Dedifferentiated amniotic fluid mesenchymal stem cell (primary cell): ENCODE measurements around the gene SLC39A9.

Experiments used
- DNase-seq: peaks from one replicate; pipeline ENCODE4 v3.0.0-alpha.2; 2016; ENCODE audit errors: extremely low spot score

Gene SLC39A9, protein sequence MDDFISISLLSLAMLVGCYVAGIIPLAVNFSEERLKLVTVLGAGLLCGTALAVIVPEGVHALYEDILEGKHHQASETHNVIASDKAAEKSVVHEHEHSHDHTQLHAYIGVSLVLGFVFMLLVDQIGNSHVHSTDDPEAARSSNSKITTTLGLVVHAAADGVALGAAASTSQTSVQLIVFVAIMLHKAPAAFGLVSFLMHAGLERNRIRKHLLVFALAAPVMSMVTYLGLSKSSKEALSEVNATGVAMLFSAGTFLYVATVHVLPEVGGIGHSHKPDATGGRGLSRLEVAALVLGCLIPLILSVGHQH

DNA sequence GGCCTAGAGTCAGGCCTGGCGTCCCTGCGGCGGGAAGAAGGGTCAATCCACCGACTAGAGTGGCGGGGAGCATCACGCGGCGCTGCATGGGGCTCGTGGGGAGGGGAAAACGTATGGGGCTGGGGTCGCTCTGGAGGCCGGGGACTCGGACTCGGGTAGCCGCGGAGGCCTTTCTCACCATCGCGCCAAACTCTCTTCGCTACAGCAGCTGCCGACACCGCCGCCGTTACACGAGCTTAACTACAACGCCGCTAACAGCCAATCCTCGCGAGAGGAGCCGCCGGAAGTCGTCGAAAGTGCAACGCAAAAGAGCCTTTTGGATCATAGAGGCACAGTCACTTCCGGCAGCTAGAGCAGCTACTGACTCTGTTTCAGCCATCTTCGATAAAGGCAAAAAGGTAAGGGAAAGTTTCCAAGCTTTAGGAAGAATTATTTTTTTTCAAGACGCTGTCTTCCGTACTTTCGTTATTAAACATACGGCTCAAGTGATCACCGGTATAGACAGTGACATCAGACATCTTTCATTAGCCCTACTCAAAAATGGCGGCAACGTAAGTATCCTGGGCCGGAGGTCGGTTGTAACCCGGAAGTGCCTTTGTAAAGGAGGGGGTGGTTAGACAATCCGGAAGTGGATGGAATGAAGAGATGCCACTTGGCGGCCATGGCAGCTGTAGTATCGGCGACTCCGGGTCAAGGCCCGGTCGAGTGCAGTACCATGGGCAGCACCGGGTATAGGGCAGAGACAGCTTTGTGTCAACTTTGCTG, at the start of gene SLC39A9, which contains the start of gene ERH:
Gene SLC39A9 (plus strand): TSS at position 640 of the 765 bp plus-strand sequence. CDS start 678 bp downstream, outside the sequence.
Gene ERH (minus strand): TSS at position 247 of the 765 bp plus-strand sequence. CDS start 66 bp downstream, at position 181.
- peak; percentile 99 for DNase-seq

DNA sequence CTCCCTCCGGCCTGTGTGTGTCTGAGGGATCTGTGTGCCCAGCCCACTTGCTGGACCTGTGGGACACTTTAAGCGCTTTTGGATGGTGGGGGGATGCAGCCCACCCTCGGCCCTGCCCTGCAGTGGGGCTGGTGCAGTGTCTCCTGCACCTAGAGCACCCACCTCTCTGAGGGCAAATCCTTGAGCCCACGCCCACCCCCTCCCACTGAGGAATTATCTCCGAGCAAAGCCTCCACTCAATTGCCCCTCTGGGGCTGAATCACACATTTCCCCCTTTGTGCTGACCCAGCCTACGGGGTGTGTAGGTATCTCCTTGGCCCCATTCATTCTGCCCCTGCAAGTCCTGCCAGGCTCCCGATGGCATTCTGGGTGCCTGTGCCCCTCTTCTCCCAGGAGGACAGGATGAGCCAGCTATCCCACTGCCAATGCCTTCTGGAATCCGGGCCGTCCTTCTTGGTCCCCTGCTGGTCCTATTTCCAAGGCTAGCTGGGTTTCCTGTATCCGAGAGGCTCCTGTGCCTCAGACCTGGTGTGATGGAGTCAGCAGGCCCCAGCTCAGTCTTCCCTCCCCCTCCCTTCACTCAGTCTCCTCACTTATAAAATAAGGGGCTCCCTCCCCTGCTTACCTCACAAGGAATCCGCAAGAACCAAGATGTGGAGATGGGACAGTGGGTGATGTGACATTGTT, 49.3 kb upstream of the SLC39A9 start:
- no peak for DNase-seq

DNA sequence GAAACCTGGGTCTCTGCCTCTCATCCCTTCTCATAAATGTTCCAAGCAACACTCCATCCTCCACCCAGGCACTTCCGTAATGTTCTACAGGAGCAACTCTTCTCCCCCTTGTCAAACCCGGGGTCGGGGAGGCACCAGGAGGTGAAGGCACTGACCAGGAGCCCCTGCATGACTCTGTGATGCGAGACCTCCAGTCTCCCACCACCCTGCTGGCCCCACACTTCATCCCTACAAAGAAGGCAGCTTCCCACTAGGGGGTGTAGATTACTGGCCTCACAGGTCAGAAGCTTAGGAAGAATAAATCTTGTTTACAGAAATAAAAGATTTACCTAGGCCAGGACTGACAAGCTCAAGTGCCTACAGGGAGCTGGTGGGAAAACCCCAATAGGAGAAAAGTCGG, 47.6 kb upstream of the SLC39A9 start:
- DNase-seq = no peak

DNA sequence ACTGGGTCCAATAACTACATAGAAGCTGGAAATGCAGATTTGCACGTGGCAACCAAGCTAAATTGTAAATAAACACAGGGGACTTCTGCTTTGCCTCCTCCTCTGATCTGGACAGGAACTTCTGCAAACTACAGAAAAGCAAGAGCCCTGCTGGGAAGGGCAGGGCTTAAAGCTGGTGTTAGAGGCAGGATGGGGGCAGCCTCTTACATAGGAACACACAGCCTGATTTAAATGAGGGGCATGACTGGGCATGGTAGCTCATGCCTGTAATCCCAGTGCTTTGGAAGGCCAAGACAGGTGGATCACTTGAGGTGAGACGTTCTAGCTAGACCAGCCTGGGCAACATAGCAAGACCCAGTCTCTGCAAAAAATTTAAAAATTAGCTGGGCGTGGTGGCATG, 47.1 kb upstream of the SLC39A9 start:
- DNase-seq = no peak

DNA sequence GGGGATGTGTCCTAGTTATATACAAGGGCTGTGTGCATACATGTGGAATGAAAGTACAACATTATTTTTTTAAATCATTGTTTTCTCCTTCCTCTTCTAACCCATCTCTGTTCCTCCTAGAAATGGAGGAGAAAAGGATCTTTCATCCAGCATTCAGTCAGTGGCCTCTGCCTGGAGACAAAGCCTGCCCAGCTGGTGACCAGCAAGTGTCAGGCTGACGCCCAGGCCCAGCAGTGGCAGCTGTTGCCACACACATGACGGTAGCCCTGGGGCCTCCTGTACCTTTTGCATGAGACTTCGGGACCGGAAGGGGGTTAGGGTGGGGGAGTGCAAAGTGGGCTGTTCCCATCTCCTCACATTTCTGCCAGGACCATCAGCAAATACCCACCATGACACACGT, 46.6 kb upstream of the SLC39A9 start:
- DNase-seq = no peak

DNA sequence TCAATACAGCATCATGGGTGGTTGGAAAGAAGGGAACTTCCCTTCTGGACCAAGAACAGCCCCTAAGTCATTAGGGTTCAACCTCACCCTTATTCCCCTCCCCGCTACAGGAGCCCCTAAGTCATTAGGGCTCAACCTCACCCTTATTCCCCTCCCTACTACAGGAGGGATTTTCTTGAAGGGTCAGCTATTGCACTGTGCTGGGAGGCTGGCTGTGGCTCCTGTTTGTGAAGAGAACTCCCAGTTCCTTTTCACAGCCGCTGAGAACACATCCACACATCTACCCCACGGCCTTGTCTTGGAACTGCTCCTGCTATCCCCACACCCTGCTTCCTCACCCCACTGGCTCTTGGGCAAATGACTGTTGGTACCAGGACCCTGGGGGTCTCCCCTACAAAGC, 45.3 kb upstream of the SLC39A9 start:
- DNase-seq = no peak

DNA sequence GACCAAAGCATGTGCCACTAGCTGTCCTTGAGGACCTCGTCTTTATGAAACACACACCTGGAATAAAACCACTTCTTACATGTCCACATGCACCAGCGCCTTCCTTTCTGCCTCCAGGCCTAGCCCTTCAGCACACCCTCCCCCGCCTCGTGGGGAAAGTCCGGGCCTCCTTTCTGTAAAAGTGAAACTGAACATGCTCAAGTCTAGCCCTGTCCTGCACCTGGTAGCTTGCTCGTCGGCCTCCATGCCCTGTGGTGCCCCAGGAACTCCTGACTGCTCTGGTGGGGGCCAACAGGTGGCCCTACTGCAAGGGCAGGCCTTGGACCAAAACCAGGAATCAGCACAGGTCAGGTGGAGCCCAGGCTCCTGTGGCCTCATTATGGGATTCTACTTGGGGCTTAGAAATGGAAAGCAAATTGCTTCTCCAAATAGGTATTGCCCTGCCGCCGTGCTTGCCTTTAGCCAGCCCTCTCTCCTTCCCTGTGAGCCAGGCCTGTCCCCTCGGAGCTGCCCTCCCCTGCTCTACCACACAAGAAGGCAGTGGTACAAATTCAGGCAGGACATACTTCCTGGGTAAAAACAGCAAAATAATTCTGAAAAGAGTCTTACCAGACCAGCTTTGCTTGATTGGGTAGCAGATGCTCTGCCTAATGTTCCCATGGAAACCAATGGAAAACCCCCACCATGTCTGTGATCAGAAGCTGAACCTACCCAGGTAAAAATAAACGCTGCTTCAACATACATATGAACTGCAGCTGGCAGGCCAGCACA, 43.9 kb upstream of the SLC39A9 start:
- DNase-seq = no peak

DNA sequence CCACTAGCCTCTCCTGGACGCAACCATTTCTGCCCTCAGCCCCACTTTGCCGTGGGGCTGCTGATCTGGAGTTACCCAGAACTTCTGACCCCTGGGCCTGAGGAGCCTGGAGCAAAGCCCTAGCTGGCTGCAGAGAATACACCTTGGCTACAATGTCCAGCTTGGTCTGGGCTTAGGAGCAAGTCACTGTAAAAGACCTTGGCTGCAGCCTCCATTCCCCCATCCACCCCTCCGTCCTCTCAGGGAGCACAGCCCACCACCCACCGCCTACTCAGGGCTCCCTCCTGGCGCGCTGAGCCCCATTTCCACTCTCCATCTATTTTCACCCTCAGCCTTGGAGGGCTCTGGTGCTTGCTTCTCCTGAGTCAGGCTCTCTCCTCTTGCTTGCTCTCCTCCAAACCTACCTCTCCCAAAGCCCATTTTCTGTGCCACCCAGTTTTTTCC, 43.3 kb upstream of the SLC39A9 start:
- no peak for DNase-seq

DNA sequence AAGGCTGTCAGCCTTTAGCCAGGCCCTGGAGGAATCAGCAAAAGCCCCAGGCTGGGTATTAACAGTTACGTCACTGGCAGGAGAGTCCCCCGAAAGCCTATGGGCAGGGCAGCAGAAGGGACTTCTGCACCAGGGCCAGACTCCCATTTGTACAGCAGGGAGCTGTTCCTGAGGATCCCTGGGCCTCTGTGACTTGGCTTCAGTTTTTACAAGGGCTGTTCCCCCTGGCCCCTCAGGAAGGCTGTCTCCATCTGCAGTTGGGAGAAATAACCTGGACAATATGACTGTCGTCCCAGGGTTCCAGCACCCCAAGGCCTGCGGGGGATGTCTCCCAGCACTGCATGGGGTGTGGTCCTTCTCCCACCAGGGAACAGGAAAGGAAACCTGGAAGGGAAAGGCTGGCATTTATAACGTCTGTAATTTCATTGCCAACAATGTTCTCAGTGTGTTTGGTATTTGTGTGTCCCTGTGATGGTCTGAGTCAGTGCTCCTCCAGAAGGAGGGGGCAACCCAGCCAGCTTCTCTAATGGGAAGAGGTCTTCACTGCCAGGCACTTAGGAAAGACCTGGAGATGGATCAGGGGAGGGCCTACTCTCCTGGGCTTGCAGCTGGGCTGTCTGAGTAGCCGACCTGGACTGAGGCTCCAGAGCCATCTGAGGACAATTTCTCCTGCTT, 42.7 kb upstream of the SLC39A9 start:
- peak; percentile 66 for DNase-seq

DNA sequence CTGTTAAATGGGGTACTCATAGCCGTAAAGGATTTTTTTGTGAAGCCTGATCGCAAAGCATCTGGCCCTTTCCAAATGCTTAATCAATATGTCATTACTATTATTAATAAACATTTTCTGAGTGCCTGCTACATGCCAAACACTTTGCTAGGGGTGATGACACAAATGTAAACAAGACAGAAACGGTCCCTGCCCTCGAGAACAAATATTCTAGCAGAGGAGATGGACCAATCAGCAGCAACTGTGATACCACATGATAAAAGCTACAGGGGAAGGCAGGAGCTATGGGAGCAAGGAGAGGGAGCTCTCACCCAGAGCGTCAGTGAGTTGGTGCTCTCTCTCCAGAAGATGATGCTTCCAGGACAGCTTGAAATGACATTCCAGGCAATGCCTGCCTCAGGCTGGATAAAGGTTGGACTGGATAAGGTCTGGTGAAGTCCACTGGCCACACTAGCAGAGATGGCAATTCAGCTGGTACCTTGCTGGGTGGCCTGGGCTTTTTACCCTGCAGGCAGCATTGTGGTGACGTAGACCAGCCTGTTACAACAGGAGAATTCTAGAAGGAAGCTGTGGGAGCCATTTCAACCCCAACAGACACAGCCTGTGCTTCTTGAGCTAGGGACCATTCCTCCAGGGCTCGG, 41.5 kb upstream of the SLC39A9 start:
- DNase-seq = no peak

DNA sequence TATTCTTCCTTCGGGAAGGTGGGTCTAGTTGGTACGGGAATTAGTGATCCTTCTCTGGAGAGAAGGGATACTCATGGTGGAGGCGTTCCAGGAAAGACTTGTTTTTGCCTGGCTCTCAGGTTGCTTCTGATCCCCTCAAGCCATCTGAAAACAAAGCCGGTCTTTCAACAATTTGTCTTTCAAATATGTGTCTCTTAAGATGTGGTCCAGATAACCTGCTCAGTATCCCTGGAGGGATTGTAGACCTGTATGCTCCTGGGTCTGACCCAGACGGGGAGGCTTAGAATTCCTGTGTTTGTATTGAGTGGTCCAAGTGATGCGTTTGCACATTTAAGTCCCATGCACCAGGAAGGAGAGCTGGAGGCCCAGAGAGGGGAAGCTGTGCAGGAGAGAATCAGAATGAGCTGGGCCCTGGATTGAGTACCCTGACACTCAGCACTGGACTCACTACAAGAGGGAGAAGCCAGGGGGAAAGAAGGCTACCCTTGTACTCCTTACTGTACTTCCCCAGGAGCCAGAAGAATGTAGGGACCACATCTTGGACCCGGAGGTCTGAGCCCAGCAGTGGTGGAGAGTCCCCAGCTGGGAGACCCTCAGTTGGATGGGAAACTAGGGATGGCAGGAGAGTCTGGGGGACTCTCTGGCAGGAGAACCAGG, 40.8 kb upstream of the SLC39A9 start:
- no peak for DNase-seq

DNA sequence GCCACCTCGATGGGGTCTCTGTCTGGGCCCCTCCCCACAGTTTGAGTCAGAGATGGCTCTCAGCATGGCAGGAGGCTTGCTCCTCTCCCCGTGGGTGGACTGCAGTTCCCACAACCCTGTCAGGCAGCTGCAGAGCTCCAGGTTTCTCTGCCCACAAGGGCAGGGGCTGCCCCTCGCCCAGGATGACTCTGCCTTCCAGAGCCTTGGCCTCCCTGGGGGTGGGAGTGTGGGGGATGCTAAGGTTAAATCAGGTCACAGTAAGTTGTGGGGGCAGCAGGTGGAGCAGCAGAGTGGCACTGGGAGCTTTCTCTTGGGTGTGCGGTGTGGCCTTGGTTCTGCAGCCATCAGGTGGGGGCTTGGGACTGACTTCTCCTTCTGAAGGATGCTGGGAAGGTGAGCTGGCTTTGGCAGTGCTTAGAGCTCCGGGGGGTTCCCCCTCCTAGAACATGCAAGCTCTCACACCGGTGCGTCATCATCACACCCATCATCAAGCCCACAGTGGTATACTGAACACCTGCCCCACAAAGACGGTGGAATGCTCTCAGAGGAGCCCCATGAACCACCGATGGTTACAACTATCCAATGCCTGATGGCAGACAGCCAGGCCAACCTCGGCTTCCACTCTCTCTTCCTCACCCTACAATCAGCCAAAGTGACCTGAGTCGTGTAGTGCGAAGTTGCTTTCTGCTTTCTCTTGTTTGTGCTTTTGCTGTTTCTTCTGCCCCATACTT, 40.1 kb upstream of the SLC39A9 start:
- no peak for DNase-seq

DNA sequence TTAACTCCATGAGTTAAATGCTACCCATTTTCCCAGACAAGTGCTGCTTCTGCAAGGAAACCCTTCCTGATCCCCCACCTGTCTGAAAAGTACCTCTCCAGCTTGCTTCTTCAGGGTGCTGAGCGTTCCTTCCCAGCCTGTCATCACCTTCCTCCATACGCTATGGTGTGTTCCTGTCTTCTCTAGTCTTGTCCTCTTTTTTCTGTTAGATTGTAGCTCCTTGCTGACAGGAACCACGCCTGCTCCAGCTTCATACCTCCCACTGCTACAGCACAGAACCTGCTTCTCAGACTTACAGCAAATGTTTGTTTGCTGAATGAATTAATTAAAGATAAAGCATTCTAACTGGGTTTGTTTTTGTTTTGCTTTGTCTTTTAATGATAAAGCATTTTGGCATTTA, 39.5 kb upstream of the SLC39A9 start:
- no peak for DNase-seq

DNA sequence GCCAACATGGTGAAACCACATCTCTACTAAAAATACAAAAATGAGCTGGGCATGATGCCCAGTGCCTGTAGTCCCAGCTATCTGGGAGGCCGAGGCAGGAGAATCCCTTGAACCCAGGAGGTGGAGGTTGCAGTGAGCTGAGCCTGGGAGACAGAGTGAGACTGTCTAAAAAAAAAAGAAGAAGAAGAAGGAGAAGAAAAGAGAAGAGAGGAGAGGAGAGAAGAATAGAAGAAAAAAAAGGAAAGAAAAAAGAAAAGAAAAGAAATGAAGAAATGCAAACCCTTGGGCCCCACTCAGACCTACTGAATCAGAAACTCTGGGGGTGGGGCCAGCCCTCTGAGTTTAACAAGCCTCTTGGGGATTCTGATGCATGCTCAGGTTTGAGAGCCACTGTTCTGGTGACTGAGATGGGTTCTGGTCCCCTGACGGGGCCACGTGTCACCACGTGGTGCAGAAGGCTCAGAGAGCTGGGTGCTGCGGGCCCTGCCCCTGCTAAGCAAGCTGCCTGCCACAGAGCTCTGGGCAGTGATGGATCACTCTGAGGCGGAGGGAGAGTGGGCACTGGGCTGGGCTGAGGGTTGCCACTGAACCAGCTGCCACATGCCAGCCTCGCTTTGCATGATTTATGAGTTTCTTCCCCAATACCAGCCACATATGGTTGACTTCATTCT, 37.9 kb upstream of the SLC39A9 start:
- DNase-seq = no peak

DNA sequence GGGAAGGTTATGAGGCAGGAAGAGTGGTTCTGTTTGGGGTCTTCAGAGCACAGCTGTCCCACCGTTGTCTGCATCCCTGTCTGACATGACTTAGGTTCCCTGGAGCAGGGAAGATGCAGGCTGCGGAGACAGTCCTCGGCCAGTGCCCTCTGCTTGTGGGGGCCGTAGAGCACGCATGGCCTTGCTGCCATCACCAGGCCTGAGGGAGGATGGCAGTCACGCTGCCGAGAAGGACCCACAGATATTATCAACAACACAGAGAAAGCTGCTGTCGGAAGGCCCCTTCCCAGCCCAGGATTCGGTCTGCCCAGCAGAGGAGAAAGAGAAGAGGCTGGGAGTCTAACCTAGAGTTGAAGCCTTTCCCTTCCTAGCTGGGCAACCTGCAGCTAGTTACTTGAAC, 35.4 kb upstream of the SLC39A9 start:
- DNase-seq = no peak

DNA sequence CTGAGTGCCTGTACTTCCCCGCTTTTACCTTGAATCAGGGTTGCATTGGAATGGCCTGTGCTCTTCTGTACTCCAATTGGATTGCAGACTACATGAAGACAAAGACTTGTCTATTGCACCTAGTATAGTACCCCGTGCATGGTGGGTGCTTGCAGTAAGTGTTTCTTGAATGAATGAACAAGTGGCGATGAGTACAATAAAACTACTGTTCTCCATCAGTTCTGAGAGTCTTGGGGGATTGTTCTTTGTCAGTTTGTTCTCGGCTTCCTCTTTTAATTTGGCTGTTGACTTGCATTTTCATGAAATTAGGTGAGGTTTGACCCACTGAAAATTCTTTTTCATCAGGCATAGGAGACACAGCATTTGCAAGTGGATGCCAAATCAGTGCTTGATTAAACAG, 34.5 kb upstream of the SLC39A9 start:
- no peak for DNase-seq

DNA sequence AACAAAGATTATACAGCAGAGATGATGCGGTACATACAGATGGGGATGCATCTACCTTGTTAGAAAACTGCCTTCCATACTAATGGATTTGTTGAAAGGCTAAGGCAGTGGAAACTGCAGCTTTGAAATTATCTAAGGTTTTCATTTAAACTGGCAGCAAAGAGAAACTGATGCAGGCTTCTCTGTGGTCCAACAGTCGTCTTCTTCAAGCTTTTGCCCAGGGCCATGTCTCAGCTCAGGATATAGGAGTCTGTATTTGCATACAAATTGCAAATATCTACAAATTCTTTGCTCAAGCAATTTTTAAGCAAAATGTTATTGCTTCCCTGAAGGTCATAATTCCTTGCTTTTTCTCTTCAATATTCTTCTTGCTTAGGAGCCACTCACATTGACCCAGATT, 34.1 kb upstream of the SLC39A9 start:
- no peak for DNase-seq

DNA sequence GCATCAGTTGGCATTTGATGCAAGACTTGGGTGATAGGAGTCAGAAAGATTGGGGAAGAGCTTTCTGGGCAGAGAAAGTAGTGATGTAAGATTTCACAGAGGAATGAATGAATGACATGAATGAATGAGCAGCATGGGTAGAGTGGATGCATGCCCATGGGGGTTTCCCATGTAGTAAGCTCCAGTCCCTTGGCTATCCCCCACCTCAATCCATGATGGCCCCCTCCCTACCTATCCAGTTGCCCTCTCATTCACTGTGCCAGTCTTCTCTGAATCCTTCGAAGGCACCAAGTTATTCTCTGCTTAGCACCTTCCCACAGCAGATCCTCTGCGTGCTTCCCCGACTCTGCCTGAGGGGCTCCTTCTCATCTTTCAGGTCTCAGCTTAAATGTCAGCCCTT, 32.4 kb upstream of the SLC39A9 start:
- DNase-seq = no peak

DNA sequence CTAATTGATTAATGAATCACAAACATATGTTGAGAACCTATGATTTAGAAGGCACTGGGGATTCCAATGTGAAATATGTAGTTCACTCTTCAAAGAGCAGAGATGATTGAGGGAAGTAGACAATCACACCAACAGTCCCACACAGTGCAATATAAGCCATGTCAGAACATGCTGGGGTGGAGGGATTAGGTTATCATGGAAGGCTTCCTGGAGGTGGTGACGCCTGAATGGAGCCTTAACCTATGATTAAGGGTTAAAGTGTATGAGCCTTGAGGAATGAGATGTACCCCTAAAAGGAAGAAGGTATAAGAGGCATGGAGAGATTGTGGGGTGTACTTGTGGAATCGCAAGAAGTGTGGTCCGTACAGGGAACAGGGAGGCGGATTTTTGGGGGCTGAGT, 31.7 kb upstream of the SLC39A9 start:
- no peak for DNase-seq
